IPS-15b (cell line): ENCODE data around the gene TSR3.

Experiments
- H3K27me3 ChIP-seq: one replicate; pipeline ENCODE4 v1.6.1; 2013; ENCODE audit warnings: low read length; ENCODE audit not compliant: control insufficient read depth, insufficient read depth
- H3K36me3 ChIP-seq: one replicate; pipeline ENCODE4 v1.6.1; 2013; ENCODE audit warnings: low read length; ENCODE audit not compliant: control insufficient read depth, insufficient read depth
- H3K4me1 ChIP-seq: one replicate; pipeline ENCODE4 v1.6.1; 2013; ENCODE audit warnings: mild to moderate bottlenecking, low read length; ENCODE audit not compliant: control insufficient read depth, insufficient read depth
- H3K4me3 ChIP-seq: one replicate; pipeline ENCODE4 v1.5.1; 2013; ENCODE audit warnings: low read depth, low read length
- H3K9ac ChIP-seq: one replicate; pipeline ENCODE4 v1.6.1; 2013; ENCODE audit warnings: low read depth, mild to moderate bottlenecking, low read length
- H3K9me3 ChIP-seq: one replicate; pipeline ENCODE4 v1.6.1; 2013; ENCODE audit warnings: mild to moderate bottlenecking, low read length; ENCODE audit not compliant: control insufficient read depth, insufficient read depth

Gene TSR3

GRCh38 chr16:1387331-1387730, 35.7 kb upstream of the TSR3 start:
- H3K9ac ChIP-seq: no peak overlapping the region
- H3K4me1 ChIP-seq: no peaks in the 10 kb centered on the region
- H3K9me3 ChIP-seq: no peaks in the 10 kb centered on the region
- no peak overlapping the region for H3K4me3 ChIP-seq
- H3K27me3 ChIP-seq: no peaks in the 10 kb centered on the region
- peaks cover 11% of the 10 kb centered on the region for H3K36me3 ChIP-seq

GRCh38 chr16:1385232-1385631, 33.6 kb upstream of the TSR3 start:
- Histone ChIP-seq H3K9ac (no peak overlapping the region), H3K9me3 (no peaks in the 10 kb centered on the region), H3K4me1 (no peaks in the 10 kb centered on the region), H3K27me3 (no peaks in the 10 kb centered on the region), H3K4me3 (no peak overlapping the region), H3K36me3 (peaks cover 7% of the 10 kb centered on the region)

- H3K9me3 ChIP-seq: no peaks in the 10 kb centered on the region
- peaks cover 2% of the 10 kb centered on the region for H3K4me1 ChIP-seq
- H3K36me3 ChIP-seq: peaks cover 6% of the 10 kb centered on the region
- H3K9ac ChIP-seq: no peak overlapping the region
- H3K27me3 ChIP-seq: no peaks in the 10 kb centered on the region
- no peak overlapping the region for H3K4me3 ChIP-seq
These were observed 31.9 kb upstream of the TSR3 start for GRCh38 chr16:1383556-1383955.

GRCh38 chr16:1381612-1382406, 30.1 kb upstream of the TSR3 start:
- Histone ChIP-seq H3K36me3 (peaks cover 3% of the 10 kb centered on the region), H3K9me3 (no peaks in the 10 kb centered on the region), H3K27me3 (no peaks in the 10 kb centered on the region), H3K9ac (no peak overlapping the region), H3K4me3 (no peak overlapping the region), H3K4me1 (peaks cover 2% of the 10 kb centered on the region)

GRCh38 chr16:1380195-1380594, 28.5 kb upstream of the TSR3 start:
- Histone ChIP-seq H3K9me3 (no peaks in the 10 kb centered on the region), H3K4me3 (peak overlapping the region; percentile 58), H3K9ac (no peak overlapping the region), H3K27me3 (no peaks in the 10 kb centered on the region), H3K36me3 (peaks cover 10% of the 10 kb centered on the region), H3K4me1 (peaks cover 2% of the 10 kb centered on the region)

GRCh38 chr16:1379304-1380076, 27.8 kb upstream of the TSR3 start:
- H3K9me3 ChIP-seq: no peaks in the 10 kb centered on the region
- no peaks in the 10 kb centered on the region for H3K27me3 ChIP-seq
- peaks cover 2% of the 10 kb centered on the region for H3K4me1 ChIP-seq
- peak overlapping the region; percentile 74 for H3K9ac ChIP-seq
- peaks cover 8% of the 10 kb centered on the region for H3K36me3 ChIP-seq
- H3K4me3 ChIP-seq: peak overlapping the region; percentile 66

- H3K4me3 ChIP-seq: peak overlapping the region; percentile 66
- peaks cover 2% of the 10 kb centered on the region for H3K4me1 ChIP-seq
- no peaks in the 10 kb centered on the region for H3K9me3 ChIP-seq
- peaks cover 8% of the 10 kb centered on the region for H3K36me3 ChIP-seq
- H3K9ac ChIP-seq: peak overlapping the region; percentile 74
- no peaks in the 10 kb centered on the region for H3K27me3 ChIP-seq
These were observed 27.2 kb upstream of the TSR3 start for GRCh38 chr16:1378804-1379303.

- Histone ChIP-seq H3K36me3 (peaks cover 8% of the 10 kb centered on the region), H3K4me3 (peak overlapping the region; percentile 66), H3K9me3 (no peaks in the 10 kb centered on the region), H3K9ac (peak overlapping the region; percentile 74), H3K27me3 (no peaks in the 10 kb centered on the region), H3K4me1 (peaks cover 2% of the 10 kb centered on the region)
These were observed 26.6 kb upstream of the TSR3 start for GRCh38 chr16:1378087-1378803.

GRCh38 chr16:1377406-1378010, 25.8 kb upstream of the TSR3 start:
- Histone ChIP-seq H3K27me3 (no peaks in the 10 kb centered on the region), H3K36me3 (peaks cover 8% of the 10 kb centered on the region), H3K4me1 (peaks cover 2% of the 10 kb centered on the region), H3K9ac (peak overlapping the region; percentile 47), H3K9me3 (no peaks in the 10 kb centered on the region), H3K4me3 (no peak overlapping the region)

GRCh38 chr16:1375741-1376410, 24.2 kb upstream of the TSR3 start:
- no peaks in the 10 kb centered on the region for H3K9me3 ChIP-seq
- H3K27me3 ChIP-seq: no peaks in the 10 kb centered on the region
- H3K4me1 ChIP-seq: peaks cover 2% of the 10 kb centered on the region
- H3K9ac ChIP-seq: no peak overlapping the region
- H3K36me3 ChIP-seq: peaks cover 11% of the 10 kb centered on the region
- no peak overlapping the region for H3K4me3 ChIP-seq

- Histone ChIP-seq H3K9ac (no peak overlapping the region), H3K36me3 (peaks cover 11% of the 10 kb centered on the region), H3K4me1 (peaks cover 2% of the 10 kb centered on the region)
These were observed 23.6 kb upstream of the TSR3 start for GRCh38 chr16:1375298-1375640.

More at GRCh38 chr16:1375298-1375640, 23.6 kb upstream of the TSR3 start:
- no peaks in the 10 kb centered on the region for H3K9me3 ChIP-seq
- no peaks in the 10 kb centered on the region for H3K27me3 ChIP-seq
- no peak overlapping the region for H3K4me3 ChIP-seq
